SKM-1 (cell line): Measurements from ENCODE around the gene IFNL4.
"Not testable (repeated sequence)": the region's sequence is repeated elsewhere in the genome, so short reads cannot be mapped to it uniquely, and the experiment has no call there.

ENCODE experiments used
- DNase-seq: peaks from one replicate; lab custom pipeline; 2025; ENCODE audit not compliant: unreplicated experiment; lab: John Stamatoyannopoulos, UW

IFNL4 gene

GRCh38 chr19:39261704-39262103 lies 13.0 kb upstream of the IFNL4 start:
- no peak for DNase-seq

- DNase-seq, result no peak
These were observed 8.6 kb upstream of the IFNL4 start for GRCh38 chr19:39257227-39257626.

- DNase-seq, result no peak
These were observed 6.1 kb upstream of the IFNL4 start for GRCh38 chr19:39254531-39255345.

- no peak for DNase-seq
These were observed 4.9 kb upstream of the IFNL4 start for GRCh38 chr19:39253374-39254149.

DNA sequence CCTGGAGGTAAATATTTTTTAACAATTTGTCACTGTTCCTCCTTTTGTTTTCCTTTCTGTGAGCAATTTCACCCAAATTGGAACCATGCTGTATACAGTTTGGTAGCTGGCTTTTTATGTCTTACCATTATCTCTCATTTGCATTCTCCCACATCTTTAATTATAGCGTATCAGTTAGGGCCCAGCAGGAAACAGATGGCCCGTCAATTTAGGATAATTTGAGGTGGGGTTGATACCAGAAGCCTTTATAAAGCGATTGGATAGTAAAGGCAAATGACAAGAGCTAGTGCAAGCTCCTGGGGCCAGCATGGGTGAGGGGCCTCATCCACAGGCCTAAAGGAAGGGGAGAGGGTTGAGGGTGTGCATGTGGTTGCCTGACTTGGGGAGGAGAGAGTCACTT lies 3.8 kb upstream of the IFNL4 start:
- no peak for DNase-seq

DNA sequence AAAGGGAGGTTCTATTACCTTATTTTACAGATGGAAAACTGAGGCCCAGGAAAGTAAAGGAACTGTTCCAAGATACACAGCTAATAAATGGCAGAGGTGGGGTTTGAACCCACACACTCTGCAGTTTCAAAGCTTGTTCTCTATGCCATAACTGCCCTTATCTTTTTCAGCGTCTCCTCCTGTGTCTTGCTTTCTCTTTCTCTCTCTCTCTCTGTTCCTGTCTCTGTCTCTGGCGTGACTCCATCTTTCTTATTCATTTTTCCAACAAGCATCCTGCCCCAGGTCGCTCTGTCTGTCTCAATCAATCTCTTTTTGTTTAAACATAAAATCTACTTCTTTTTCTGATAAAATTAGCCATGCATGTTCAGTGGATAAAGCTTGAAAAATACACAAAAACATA lies 3.2 kb upstream of the IFNL4 start:
- no peak for DNase-seq

GRCh38 chr19:39251081-39251480 lies 2.4 kb upstream of the IFNL4 start:
- DNase-seq, result no peak

- no peak for DNase-seq
These were observed 673 bp downstream of the IFNL4 start for GRCh38 chr19:39247701-39248664.

DNA sequence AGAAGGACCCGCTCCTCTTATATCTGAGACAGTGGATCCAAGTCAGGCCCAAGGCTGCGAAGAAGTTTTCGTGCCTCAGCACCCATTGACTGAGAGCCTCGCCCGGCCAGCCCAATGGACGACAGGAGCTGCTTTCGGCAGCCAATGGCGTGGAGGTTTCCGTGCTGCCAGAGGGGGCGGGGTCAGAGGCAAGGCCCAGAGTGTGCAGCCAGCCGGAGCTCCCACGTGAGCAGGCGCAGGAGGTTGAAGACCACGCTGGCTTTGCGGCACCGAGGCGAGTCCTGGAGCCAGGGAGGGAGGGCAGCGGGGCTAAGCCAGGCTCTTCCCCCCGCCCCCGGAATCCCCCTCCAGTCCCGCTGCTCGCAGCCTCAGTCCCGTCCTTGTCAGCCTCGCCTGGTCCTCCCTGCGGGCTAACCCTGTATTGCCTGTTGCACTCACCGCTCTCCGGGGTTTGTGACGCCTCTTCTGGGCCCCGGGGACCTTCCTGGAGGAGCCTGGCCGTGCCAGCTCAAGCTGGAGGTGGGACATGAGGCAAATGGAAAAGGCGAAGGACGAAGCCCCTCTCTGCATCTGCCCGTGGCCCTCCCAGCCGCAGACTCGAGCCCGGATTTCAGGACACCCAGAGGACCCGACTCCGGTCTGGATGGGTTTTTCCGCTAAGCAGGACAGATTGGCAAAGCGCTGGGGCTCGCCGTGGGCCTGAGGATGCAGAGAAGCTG lies 1.5 kb downstream of the IFNL4 start:
- no peak for DNase-seq

DNA sequence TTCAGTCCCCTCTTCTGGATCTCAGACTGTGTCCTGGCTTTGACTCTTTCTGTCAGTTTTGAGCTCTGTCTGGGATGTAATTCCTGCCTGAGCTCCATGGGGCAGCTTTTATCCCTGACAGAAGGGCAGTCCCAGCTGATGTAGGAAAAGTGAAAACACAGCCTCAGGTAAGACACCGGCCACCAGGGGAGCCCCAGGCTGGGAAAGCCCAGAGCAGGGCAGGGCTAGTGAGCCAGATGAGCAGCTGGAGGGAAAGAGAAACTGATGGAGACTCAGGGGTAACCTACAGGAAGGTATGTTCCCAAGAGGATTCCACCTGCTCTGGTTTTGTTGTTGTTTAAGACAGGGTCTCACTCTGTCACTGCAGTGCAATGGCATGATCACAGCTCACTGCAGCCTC lies 3.5 kb downstream of the IFNL4 start:
- DNase-seq, result not testable (repeated sequence)

DNA sequence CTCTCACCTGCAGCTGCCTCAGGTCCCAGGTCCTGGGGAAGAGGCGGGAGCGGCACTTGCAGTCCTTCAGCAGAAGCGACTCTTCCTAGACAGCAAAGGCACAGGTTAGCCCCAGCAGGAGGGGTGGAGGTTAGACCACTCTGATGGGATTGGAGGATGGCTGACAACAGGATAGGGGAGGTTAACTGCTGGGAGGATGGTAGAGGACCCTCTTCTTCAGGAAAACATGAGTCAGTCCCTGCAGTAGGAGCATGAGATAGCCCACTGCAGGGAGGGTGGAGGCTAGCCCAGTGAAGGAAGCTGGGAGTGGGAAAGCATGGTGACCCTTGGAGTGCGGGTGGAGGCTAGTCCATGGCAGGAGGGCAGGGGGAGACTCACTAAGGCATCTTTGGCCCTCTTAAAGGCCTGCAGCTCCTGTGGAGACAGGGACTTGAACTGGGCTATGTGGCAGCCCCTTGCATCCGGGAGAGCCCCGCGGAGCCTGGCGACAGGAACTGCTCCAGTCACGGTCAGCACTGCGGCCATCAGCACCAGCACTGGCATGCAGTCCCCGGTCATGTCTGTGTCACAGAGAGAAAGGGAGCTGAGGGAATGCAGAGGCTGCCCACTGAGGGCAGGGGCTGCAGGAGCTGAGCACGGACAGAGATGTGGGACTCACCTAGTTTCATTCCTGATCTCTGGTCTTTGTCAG lies 4.1 kb downstream of the IFNL4 start, which contains the start of gene IFNL3:
Gene IFNL3 (minus strand): TSS at position 597 of the 691 bp plus-strand sequence. CDS start 39 bp downstream, at position 558.
- DNase-seq, result not testable (repeated sequence)

DNA sequence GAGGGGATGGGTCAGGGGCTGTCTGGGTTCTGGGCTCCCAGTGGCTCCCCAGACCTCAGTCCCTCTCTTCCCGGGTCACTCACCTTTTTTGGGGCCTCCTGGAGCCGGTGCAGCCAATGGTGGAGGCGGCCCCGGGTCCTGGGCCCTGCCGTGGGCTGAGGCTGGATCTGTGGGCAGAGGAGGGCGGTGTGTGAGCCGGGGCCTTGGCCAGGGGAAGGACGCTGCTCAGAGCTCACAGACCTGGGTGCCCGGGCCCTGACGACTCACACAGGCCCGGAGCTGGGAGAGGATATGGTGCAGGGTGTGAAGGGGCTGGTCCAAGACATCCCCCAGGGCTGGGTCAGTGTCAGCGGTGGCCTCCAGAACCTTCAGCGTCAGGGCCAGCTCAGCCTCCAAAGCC lies 4.9 kb downstream of the IFNL4 start:
- not testable (repeated sequence) for DNase-seq

GRCh38 chr19:39240421-39240820 lies 8.2 kb downstream of the IFNL4 start:
- DNase-seq, result no peak

GRCh38 chr19:39238944-39239343 lies 9.7 kb downstream of the IFNL4 start:
- no peak for DNase-seq

GRCh38 chr19:39238209-39238608 lies 10.4 kb downstream of the IFNL4 start:
- DNase-seq, result no peak

DNA sequence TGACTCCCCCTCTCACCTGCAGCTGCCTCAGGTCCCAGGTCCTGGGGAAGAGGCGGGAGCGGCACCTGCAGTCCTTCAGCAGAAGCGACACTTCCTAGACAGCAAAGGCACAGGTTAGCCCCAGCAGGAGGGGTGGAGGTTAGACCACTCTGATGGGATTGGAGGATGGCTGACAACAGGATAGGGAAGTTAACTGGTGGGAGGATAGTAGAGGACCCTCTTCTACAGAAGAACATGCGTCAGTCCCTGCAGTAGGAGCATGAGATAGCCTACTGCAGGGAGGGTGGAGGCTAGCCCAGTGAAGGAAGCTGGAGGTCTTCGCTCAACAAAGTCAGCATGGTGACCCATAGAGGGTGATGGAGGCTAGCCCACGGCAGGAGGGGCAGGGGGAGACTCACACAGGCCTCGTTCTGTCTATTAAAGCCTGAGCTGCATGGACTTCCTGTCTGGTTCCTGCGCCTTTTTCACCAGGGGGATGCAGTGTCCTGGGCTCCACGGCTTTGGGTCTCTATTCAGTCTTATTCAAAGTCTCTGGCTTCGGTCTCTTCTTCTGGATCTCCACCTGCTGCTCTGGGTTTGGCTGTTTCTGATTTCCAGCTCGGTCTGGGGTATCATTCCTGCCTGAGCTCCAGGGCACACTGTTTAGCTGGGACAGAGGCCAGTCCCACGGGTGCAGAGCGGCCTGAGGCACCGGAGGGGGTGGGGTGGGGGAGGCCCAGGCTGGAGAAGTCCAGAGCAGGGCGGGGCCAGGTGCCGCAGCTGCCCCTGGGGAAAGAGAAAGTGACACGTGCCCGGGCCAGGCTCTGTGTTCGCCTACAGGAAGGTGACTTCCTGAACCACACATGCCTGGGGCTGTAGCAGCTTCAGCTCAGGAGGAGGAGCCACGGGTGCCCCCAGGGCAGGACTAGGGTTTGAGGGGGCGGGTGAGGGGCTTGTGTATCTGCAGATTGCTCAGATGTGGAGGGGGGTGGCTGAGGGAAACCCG lies 11.2 kb downstream of the IFNL4 start:
- DNase-seq, result no peak

GRCh38 chr19:39236527-39236926 lies 12.1 kb downstream of the IFNL4 start:
- DNase-seq, result no peak

GRCh38 chr19:39232708-39233107 lies 15.9 kb downstream of the IFNL4 start:
- no peak for DNase-seq
